Chondrocyte (in vitro differentiated cells): ENCODE data around the gene GPR176. TPM values are rescaled to one million over a fixed set of nuclear protein-coding genes. Genes with fewer than 3 reads are reported as not detected.
A peak's percentile ranks its signal among the peaks of the same experiment; 100 is the strongest.

Experiments
- DNase-seq: peaks from one replicate; pipeline ENCODE4 v3.0.0; 2021; ENCODE audit warnings: mixed read lengths, low spot score
- H3K27ac Mint-ChIP-seq: one replicate; pipeline ENCODE4 v1.8.0; 2021; ENCODE audit warnings: mild to moderate bottlenecking, moderate library complexity, mixed read lengths; ENCODE audit not compliant: unreplicated experiment
- H3K27me3 Mint-ChIP-seq: 2 replicates; pipeline ENCODE4 v1.8.0; 2021; ENCODE audit warnings: low read depth, mixed read lengths
- H3K36me3 Mint-ChIP-seq: 2 replicates; pipeline ENCODE4 v1.8.0; 2021; ENCODE audit warnings: low read depth, mixed read lengths
- H3K4me1 Mint-ChIP-seq: 2 replicates; pipeline ENCODE4 v1.8.0; 2021; ENCODE audit warnings: low read depth, mild to moderate bottlenecking, mixed read lengths
- H3K4me3 Mint-ChIP-seq: one replicate; pipeline ENCODE4 v1.8.0; 2021; ENCODE audit warnings: mild to moderate bottlenecking, moderate library complexity, mixed read lengths; ENCODE audit not compliant: unreplicated experiment
- H3K9me3 Mint-ChIP-seq: 2 replicates; pipeline ENCODE4 v1.8.0; 2021; ENCODE audit warnings: low read depth, mixed read lengths
- total RNA-seq: library from RNA; stranded (reverse); gene quantifications from 3 replicates; pipeline ENCODE4 v1.2.1, GENCODE V29; 2021
- TF ChIP-seq, protein P1 (sequence below): fragments of 200-600 bp; sonication (generic); IDR thresholded peaks from 2 replicates; pipeline ENCODE4 v1.5.0; 2021; ENCODE audit warnings: antibody characterized with exemption, mild to moderate bottlenecking, moderate library complexity

GPR176 gene
- total RNA-seq, 1 donor from 2014 or later = 31.1 TPM

DNA sequence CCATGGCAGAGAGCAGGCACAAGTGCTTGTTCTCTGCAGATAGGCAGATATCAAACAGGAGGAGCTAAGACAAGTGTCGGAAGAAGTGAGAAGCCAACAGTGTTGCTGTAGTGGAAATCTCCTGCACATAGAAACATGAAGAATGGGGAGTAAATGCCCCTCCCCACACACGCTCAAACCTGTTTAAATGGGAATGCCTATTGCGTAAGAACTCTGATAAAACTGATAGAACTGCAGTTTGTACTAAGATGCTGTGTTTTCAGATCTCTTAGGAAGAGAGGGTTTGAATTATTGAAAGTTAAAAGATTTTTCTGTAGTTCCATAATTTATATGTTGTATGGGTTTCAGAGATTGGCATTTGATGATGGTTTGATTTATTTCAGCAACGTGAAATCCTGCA lies 33.5 kb upstream of the GPR176 start:
- no peak for DNase-seq
- Mint-ChIP-seq H3K27ac (no peak overlapping the region), H3K36me3 (peaks cover 44% of the 10 kb centered on the region), H3K27me3 (no peaks in the 10 kb centered on the region), H3K4me3 (no peak overlapping the region), H3K9me3 (no peaks in the 10 kb centered on the region), H3K4me1 (no peaks in the 10 kb centered on the region)
- TF ChIP-seq, protein P1, sequence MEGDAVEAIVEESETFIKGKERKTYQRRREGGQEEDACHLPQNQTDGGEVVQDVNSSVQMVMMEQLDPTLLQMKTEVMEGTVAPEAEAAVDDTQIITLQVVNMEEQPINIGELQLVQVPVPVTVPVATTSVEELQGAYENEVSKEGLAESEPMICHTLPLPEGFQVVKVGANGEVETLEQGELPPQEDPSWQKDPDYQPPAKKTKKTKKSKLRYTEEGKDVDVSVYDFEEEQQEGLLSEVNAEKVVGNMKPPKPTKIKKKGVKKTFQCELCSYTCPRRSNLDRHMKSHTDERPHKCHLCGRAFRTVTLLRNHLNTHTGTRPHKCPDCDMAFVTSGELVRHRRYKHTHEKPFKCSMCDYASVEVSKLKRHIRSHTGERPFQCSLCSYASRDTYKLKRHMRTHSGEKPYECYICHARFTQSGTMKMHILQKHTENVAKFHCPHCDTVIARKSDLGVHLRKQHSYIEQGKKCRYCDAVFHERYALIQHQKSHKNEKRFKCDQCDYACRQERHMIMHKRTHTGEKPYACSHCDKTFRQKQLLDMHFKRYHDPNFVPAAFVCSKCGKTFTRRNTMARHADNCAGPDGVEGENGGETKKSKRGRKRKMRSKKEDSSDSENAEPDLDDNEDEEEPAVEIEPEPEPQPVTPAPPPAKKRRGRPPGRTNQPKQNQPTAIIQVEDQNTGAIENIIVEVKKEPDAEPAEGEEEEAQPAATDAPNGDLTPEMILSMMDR = no peak

DNA sequence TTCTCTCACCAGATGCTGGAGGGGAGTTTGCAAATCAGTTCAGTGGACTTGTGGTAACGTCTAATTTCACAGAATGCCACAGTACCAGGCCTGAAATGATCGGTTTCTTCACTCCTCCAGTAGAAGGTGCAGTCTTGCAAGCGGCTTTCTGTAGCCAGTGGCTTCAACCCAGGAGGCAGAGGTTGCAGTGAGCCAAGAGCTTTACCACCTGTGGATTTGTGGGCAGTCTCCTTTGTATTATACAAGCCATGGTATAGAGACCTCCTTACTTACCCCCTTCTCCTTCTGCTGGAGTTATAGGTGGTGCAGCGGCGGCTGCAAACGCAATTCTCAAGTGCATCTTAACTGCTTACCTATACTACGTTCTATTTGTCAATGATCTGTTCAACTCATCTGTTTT lies 31.5 kb upstream of the GPR176 start:
- Mint-ChIP-seq H3K4me1 (peaks cover 4% of the 10 kb centered on the region), H3K9me3 (no peaks in the 10 kb centered on the region), H3K4me3 (no peak overlapping the region), H3K36me3 (peaks cover 38% of the 10 kb centered on the region), H3K27me3 (no peaks in the 10 kb centered on the region), H3K27ac (no peak overlapping the region)
- TF ChIP-seq, protein P1 = no peak
- DNase-seq = no peak

DNA sequence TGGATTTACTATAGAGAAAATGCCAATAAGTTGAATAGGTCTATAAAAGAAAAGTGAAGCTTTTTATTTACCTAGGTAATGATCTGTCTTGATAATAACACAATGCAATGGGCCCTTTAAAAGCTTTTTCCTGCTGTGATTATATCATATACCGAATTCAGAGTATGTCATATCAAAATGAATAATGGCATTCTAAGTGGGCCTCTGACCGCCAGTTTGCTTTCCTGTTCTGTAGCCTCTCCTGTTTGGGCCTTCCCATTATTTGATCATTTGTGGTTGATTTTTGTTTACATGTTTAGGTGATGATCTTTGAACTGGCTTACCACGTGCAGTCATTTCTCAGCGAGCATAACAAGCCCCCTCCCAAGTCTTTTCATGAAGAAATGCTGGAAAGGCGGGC lies 28.8 kb upstream of the GPR176 start:
- Mint-ChIP-seq H3K4me1 (peaks cover 9% of the 10 kb centered on the region), H3K27me3 (no peaks in the 10 kb centered on the region), H3K36me3 (peaks cover 42% of the 10 kb centered on the region), H3K9me3 (peaks cover 3% of the 10 kb centered on the region), H3K27ac (no peak overlapping the region), H3K4me3 (no peak overlapping the region)
- TF ChIP-seq, protein P1 = no peak
- no peak for DNase-seq

- Mint-ChIP-seq H3K4me3 (no peak overlapping the region), H3K36me3 (peaks cover 44% of the 10 kb centered on the region), H3K27me3 (no peaks in the 10 kb centered on the region), H3K27ac (peak overlapping the region; percentile 45), H3K4me1 (peaks cover 13% of the 10 kb centered on the region), H3K9me3 (peaks cover 3% of the 10 kb centered on the region)
- TF ChIP-seq, protein P1 = no peak
- no peak for DNase-seq
Measured at GRCh38 chr15:39947401-39948197, 27.5 kb upstream of the GPR176 start.

GRCh38 chr15:39946862-39947261 lies 26.8 kb upstream of the GPR176 start:
- TF ChIP-seq, protein P1 = no peak
- no peaks in the 10 kb centered on the region for H3K27me3 Mint-ChIP-seq
- no peak overlapping the region for H3K4me3 Mint-ChIP-seq
- H3K9me3 Mint-ChIP-seq = peaks cover 3% of the 10 kb centered on the region
- peaks cover 20% of the 10 kb centered on the region for H3K4me1 Mint-ChIP-seq
- no peak overlapping the region for H3K27ac Mint-ChIP-seq
- DNase-seq = no peak
- H3K36me3 Mint-ChIP-seq = peaks cover 45% of the 10 kb centered on the region
